ENCODE measurements around the gene CALHM3. TPM values are rescaled to one million over a fixed set of nuclear protein-coding genes. Genes with fewer than 3 reads are reported as not detected.

CALHM3 gene
- total and polyA plus RNA-seq, 2 of the 13 experiments (the other 11 are each of a cell fraction or from before 2014, with no cell fraction given), result not detected

DNA sequence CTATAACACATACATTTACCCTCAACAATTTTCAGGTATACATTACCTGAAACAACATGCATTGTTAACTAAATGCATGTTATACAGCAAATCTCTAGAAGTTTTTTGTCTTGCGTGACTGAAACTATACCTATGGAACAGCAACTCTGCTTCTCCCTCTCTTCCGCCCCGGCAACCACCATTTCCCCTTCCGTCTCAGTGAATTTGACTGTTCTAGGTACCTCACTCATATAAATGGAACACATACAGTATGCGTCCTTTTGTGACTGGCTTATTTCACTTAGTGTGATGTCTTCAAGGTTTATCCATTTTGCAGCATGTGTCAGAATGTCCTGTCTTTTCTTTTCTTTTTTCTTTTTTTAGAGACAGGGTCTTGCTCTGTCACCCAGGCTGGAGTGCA lies 49.4 kb downstream of the CALHM3 start (continued):
- TF ChIP-seq, protein P1, sequence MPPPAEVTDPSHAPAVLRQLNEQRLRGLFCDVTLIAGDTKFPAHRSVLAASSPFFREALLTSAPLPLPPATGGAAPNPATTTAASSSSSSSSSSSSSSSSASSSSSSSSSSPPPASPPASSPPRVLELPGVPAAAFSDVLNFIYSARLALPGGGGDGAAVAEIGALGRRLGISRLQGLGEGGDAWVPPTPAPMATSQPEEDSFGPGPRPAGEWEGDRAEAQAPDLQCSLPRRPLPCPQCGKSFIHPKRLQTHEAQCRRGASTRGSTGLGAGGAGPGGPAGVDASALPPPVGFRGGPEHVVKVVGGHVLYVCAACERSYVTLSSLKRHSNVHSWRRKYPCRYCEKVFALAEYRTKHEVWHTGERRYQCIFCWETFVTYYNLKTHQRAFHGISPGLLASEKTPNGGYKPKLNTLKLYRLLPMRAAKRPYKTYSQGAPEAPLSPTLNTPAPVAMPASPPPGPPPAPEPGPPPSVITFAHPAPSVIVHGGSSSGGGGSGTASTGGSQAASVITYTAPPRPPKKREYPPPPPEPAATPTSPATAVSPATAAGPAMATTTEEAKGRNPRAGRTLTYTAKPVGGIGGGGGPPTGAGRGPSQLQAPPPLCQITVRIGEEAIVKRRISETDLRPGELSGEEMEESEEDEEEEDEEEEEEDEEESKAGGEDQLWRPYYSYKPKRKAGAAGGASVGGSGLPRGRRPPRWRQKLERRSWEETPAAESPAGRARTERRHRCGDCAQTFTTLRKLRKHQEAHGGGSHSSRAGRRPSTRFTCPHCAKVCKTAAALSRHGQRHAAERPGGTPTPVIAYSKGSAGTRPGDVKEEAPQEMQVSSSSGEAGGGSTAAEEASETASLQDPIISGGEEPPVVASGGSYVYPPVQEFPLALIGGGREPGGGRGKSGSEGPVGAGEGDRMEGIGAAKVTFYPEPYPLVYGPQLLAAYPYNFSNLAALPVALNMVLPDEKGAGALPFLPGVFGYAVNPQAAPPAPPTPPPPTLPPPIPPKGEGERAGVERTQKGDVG (CRISPR knock-in tag; IDR thresholded peaks at IDR 0.05; ENCODE audit: borderline replicate concordance), result no peak
- TF ChIP-seq ZNF562 (CRISPR knock-in tag; IDR thresholded peaks at IDR 0.05; ENCODE audit: borderline replicate concordance) (no peak), GLI4 (CRISPR knock-in tag; IDR thresholded peaks at IDR 0.05; ENCODE audit: borderline replicate concordance) (no peak), ZZZ3 (CRISPR knock-in tag; IDR thresholded peaks at IDR 0.05; ENCODE audit: borderline replicate concordance) (no peak)

DNA sequence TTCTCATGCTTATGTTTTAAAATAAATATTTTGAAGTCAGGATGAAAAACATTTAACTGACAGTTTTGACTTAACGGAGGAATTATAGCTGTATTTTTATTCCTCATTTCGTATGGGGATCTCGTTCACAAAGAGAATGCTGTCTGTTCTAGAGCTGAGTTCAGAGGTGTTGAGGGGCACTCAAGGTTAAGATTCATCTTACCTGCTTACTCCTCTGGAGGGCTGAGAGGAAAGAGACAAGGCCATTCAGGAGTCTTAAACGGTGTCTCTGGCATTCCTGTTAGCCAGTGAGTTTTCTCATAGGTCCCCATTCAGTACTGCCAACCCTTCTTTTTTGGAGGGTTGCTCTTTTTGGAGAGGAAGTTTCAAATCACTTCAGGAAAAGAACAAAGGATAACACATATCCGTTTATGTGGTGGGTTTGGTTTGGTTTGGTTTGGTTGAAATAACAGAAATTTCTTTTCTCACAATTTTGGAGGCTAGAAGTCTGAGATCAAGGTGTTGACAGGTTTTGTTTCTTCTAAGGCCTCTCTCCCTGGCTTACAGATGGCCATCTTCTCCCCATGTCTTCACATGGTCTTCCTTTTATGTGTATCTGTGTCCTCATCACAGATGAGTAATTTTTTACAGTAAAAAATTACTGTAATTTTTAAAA lies 49.9 kb downstream of the CALHM3 start:
- Histone ChIP-seq H2AFZ (ENCODE audit: low read length) (no peak overlapping the region), H3K27ac (ENCODE audit: extremely low read length, insufficient read depth, low read length) (no peak overlapping the region), H3K36me3 (replicated peaks in 1 of 2; ENCODE audit: control insufficient read depth in 1 of 2, insufficient read depth in 2 of 2, low read length in 2 of 2) (peaks cover 29 to 76% of the 10 kb centered on the region in 2 experiments), H3K27me3 (ENCODE audit: control insufficient read depth in 1 of 2, insufficient read depth in 2 of 2, low read length in 2 of 2) (no peaks in the 10 kb centered on the region), H3K9me3 (ENCODE audit: low read length) (no peaks in the 10 kb centered on the region), H3K4me3 (replicated peaks in 1 of 3; ENCODE audit: insufficient read depth in 1 of 3, low read depth in 2 of 3, low read length in 3 of 3) (no peak overlapping the region), H3K4me1 (ENCODE audit: insufficient read depth, low read length) (peaks cover 7% of the 10 kb centered on the region; the same call in 1 of the 2 replicates), H3K9ac (ENCODE audit: insufficient read depth, low read depth, low read length) (no peak overlapping the region), H3K79me2 (ENCODE audit: insufficient read depth, low read length) (no peaks in the 10 kb centered on the region), H4K20me1 (ENCODE audit: insufficient read depth, low read length) (no peaks in the 10 kb centered on the region), H3K4me2 (ENCODE audit: low read depth, low read length) (no peak overlapping the region)
- no peak for FAIRE-seq
- DNase-seq (ENCODE audit: low spot score), result no peak
- intact Hi-C loops (cut with micrococcal nuclease; ENCODE audit: unreplicated experiment) (no loop called here), in situ Hi-C loops (cut with HindIII; ENCODE audit: extremely low pct_ligation_motif_present, low pct_unique_long_range_greater_than_20kb) (no loop called here)
- ATAC-seq, result no peak
- no TSS peak for BruUV-seq (replicated peaks)
- ChIA-PET POLR2A (no interaction called here), CTCF (ENCODE audit: low intra/inter-chr PET ratio, low total read pairs) (no interaction called here)
- WGBS (ENCODE audit: low lambda C conversion rate), result 93% methylated on average over 5 of the region's 5 CpGs
- TF ChIP-seq HOXA9 (CRISPR knock-in tag; IDR thresholded peaks at IDR 0.05; ENCODE audit: borderline replicate concordance) (no peak), ZNF333 (CRISPR knock-in tag; IDR thresholded peaks at IDR 0.05; ENCODE audit: borderline replicate concordance) (no peak), ZNF720 (CRISPR knock-in tag; IDR thresholded peaks at IDR 0.05) (no peak), HNRNPLL (IDR thresholded peaks at IDR 0.05; ENCODE audit: low read depth, low read length, poor library complexity, severe bottlenecking) (no peak), ZBTB38 (CRISPR knock-in tag; IDR thresholded peaks at IDR 0.05) (no peak), ZNF616 (CRISPR knock-in tag; IDR thresholded peaks at IDR 0.05; ENCODE audit: low read depth) (no peak), MTA1 (CRISPR knock-in tag; IDR thresholded peaks at IDR 0.05; ENCODE audit: borderline replicate concordance) (no peak), ATF1 (CRISPR knock-in tag; IDR thresholded peaks at IDR 0.05) (no peak)
- TF ChIP-seq, protein P2, sequence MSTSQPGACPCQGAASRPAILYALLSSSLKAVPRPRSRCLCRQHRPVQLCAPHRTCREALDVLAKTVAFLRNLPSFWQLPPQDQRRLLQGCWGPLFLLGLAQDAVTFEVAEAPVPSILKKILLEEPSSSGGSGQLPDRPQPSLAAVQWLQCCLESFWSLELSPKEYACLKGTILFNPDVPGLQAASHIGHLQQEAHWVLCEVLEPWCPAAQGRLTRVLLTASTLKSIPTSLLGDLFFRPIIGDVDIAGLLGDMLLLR (CRISPR knock-in tag; IDR thresholded peaks at IDR 0.05), result no peak
- TF ChIP-seq, protein P3, sequence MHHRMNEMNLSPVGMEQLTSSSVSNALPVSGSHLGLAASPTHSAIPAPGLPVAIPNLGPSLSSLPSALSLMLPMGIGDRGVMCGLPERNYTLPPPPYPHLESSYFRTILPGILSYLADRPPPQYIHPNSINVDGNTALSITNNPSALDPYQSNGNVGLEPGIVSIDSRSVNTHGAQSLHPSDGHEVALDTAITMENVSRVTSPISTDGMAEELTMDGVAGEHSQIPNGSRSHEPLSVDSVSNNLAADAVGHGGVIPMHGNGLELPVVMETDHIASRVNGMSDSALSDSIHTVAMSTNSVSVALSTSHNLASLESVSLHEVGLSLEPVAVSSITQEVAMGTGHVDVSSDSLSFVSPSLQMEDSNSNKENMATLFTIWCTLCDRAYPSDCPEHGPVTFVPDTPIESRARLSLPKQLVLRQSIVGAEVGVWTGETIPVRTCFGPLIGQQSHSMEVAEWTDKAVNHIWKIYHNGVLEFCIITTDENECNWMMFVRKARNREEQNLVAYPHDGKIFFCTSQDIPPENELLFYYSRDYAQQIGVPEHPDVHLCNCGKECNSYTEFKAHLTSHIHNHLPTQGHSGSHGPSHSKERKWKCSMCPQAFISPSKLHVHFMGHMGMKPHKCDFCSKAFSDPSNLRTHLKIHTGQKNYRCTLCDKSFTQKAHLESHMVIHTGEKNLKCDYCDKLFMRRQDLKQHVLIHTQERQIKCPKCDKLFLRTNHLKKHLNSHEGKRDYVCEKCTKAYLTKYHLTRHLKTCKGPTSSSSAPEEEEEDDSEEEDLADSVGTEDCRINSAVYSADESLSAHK (CRISPR knock-in tag; IDR thresholded peaks at IDR 0.05; ENCODE audit: borderline replicate concordance), result no peak
- TF ChIP-seq, protein P4, sequence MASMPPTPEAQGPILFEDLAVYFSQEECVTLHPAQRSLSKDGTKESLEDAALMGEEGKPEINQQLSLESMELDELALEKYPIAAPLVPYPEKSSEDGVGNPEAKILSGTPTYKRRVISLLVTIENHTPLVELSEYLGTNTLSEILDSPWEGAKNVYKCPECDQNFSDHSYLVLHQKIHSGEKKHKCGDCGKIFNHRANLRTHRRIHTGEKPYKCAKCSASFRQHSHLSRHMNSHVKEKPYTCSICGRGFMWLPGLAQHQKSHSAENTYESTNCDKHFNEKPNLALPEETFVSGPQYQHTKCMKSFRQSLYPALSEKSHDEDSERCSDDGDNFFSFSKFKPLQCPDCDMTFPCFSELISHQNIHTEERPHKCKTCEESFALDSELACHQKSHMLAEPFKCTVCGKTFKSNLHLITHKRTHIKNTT (CRISPR knock-in tag; IDR thresholded peaks at IDR 0.05), result no peak
